Fibroblast of mammary gland (primary cell): Measurements from ENCODE around the gene FOXF1.

ENCODE experiments used
- DNase-seq: peaks from one replicate; pipeline ENCODE4 v3.0.0-alpha.2; 2010; ENCODE audit warnings: low read depth
- H3K4me3 ChIP-seq: 2 replicates; pipeline ENCODE4 v1.5.1; 2011; ENCODE audit warnings: low read depth, mild to moderate bottlenecking, low read length, moderate library complexity; ENCODE audit not compliant: control insufficient read depth
- TF ChIP-seq, protein P1 (sequence below): conservative IDR thresholded peaks from 2 replicates; pipeline ENCODE4 v1.5.1; 2011; ENCODE audit warnings: low read depth, low read length, inconsistent platforms; ENCODE audit not compliant: control insufficient read depth, insufficient read depth

Gene FOXF1

GRCh38 chr16:86533076-86533475, 22.7 kb downstream of the FOXF1 start:
- no peak overlapping the region for H3K4me3 ChIP-seq
- TF ChIP-seq, protein P1, sequence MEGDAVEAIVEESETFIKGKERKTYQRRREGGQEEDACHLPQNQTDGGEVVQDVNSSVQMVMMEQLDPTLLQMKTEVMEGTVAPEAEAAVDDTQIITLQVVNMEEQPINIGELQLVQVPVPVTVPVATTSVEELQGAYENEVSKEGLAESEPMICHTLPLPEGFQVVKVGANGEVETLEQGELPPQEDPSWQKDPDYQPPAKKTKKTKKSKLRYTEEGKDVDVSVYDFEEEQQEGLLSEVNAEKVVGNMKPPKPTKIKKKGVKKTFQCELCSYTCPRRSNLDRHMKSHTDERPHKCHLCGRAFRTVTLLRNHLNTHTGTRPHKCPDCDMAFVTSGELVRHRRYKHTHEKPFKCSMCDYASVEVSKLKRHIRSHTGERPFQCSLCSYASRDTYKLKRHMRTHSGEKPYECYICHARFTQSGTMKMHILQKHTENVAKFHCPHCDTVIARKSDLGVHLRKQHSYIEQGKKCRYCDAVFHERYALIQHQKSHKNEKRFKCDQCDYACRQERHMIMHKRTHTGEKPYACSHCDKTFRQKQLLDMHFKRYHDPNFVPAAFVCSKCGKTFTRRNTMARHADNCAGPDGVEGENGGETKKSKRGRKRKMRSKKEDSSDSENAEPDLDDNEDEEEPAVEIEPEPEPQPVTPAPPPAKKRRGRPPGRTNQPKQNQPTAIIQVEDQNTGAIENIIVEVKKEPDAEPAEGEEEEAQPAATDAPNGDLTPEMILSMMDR = no peak

GRCh38 chr16:86533767-86534351, 23.5 kb downstream of the FOXF1 start:
- H3K4me3 ChIP-seq = no peak overlapping the region
- DNase-seq = no peak
- TF ChIP-seq, protein P1 = no peak

More at GRCh38 chr16:86533076-86533475, 22.7 kb downstream of the FOXF1 start:
- DNase-seq = no peak

GRCh38 chr16:86534779-86535615, 24.7 kb downstream of the FOXF1 start:
- TF ChIP-seq, protein P1 = no peak
- DNase-seq = no peak
- no peak overlapping the region for H3K4me3 ChIP-seq

GRCh38 chr16:86536621-86537020, 26.3 kb downstream of the FOXF1 start:
- TF ChIP-seq, protein P1 = no peak
- no peak for DNase-seq
- no peak overlapping the region for H3K4me3 ChIP-seq

DNA sequence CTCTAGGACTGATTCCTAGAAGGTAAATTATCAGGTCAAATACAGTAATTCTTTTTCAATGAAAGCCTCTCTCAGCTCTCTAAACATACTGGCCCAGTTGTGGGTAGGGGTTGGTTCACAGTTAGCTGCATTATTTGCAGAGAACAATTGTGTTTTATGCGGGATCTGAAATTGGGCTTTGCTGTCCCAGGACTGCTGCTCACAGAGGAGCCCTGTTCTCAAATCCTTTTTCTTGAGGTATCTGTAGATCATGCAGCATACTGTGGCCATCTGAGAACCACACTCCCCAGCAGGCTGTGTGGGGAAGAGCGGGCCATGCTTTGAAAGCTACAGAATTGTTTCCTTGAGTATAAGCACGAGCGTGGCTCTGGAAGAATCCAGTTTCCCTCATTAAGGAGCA, 27.2 kb downstream of the FOXF1 start:
- no peak overlapping the region for H3K4me3 ChIP-seq
- no peak for DNase-seq
- TF ChIP-seq, protein P1 = no peak

- no peak for DNase-seq
- TF ChIP-seq, protein P1 = no peak
- no peak overlapping the region for H3K4me3 ChIP-seq
Observed at GRCh38 chr16:86538196-86538780, 28.0 kb downstream of the FOXF1 start.
